ENCODE results near the gene SORCS2. TPM values are rescaled to one million over a fixed set of nuclear protein-coding genes. Genes with fewer than 3 reads are reported as not detected.

The SORCS2 gene
- total RNA-seq, 1 donor from 2014 or later = 13.8 TPM

- no peaks in the 10 kb centered on the region for H3K36me3 ChIP-seq (ENCODE audit: insufficient read depth, low read length)
- TF ChIP-seq EZH2 (IDR thresholded peaks at IDR 0.05; ENCODE audit: insufficient read depth, low read length) (no peak), CTCF (IDR thresholded peaks at IDR 0.05; ENCODE audit: insufficient read depth, low read depth, low read length) (no peak)
- peaks cover 50% of the 10 kb centered on the region for H3K27me3 Mint-ChIP-seq (ENCODE audit: low read depth, unreplicated experiment)
- H3K9ac ChIP-seq (ENCODE audit: low read length) = no peak overlapping the region
- H3K27ac Mint-ChIP-seq (ENCODE audit: unreplicated experiment) = no peak overlapping the region
- FAIRE-seq = no peak
- no peak overlapping the region for H3K27ac ChIP-seq (ENCODE audit: low read depth, low read length)
- DNase-seq (ENCODE audit: low read depth) = no peak
- H3K4me2 ChIP-seq (ENCODE audit: low read length) = no peak overlapping the region
- no peaks in the 10 kb centered on the region for H3K4me1 Mint-ChIP-seq (ENCODE audit: low read depth, unreplicated experiment)
- H2AFZ ChIP-seq (ENCODE audit: low read depth, low read length) = no peak overlapping the region
- no peaks in the 10 kb centered on the region for H3K79me2 ChIP-seq (ENCODE audit: insufficient read depth, low read length)
- peaks cover 4% of the 10 kb centered on the region for H3K9me3 Mint-ChIP-seq (ENCODE audit: unreplicated experiment)
- peaks cover 46% of the 10 kb centered on the region for H4K20me1 ChIP-seq (ENCODE audit: insufficient read depth, low read length)
- no peaks in the 10 kb centered on the region for H3K4me1 ChIP-seq (ENCODE audit: insufficient read depth, low read length)
- H3K36me3 Mint-ChIP-seq (ENCODE audit: low read depth, unreplicated experiment) = peaks cover 12% of the 10 kb centered on the region
- no peaks in the 10 kb centered on the region for H3K9me3 ChIP-seq (ENCODE audit: insufficient read depth, low read depth, low read length)
- no peaks in the 10 kb centered on the region for H3K27me3 ChIP-seq (ENCODE audit: insufficient read depth, low read length)
- H3K4me3 ChIP-seq (ENCODE audit: insufficient read depth, low read depth, low read length) = no peak overlapping the region
- no peak overlapping the region for H3K4me3 Mint-ChIP-seq (ENCODE audit: unreplicated experiment)
Measured at GRCh38 chr4:7420661-7421040, 228.3 kb downstream of the SORCS2 start.

GRCh38 chr4:7421356-7422150 lies 229.2 kb downstream of the SORCS2 start:
- Histone ChIP-seq H3K4me2 (ENCODE audit: low read length) (no peak overlapping the region), H3K36me3 (ENCODE audit: insufficient read depth, low read length) (no peaks in the 10 kb centered on the region), H3K4me3 (ENCODE audit: insufficient read depth, low read depth, low read length) (no peak overlapping the region), H3K27me3 (ENCODE audit: insufficient read depth, low read length) (no peaks in the 10 kb centered on the region), H2AFZ (ENCODE audit: low read depth, low read length) (no peak overlapping the region), H3K4me1 (ENCODE audit: insufficient read depth, low read length) (no peaks in the 10 kb centered on the region), H4K20me1 (ENCODE audit: insufficient read depth, low read length) (peaks cover 43% of the 10 kb centered on the region), H3K27ac (ENCODE audit: low read depth, low read length) (no peak overlapping the region), H3K9ac (ENCODE audit: low read length) (no peak overlapping the region), H3K79me2 (ENCODE audit: insufficient read depth, low read length) (no peaks in the 10 kb centered on the region), H3K9me3 (ENCODE audit: insufficient read depth, low read depth, low read length) (no peaks in the 10 kb centered on the region)
- H3K9me3 Mint-ChIP-seq (ENCODE audit: unreplicated experiment) = peaks cover 4% of the 10 kb centered on the region
- no peaks in the 10 kb centered on the region for H3K4me1 Mint-ChIP-seq (ENCODE audit: low read depth, unreplicated experiment)
- H3K27me3 Mint-ChIP-seq (ENCODE audit: low read depth, unreplicated experiment) = peaks cover 43% of the 10 kb centered on the region
- no peak overlapping the region for H3K27ac Mint-ChIP-seq (ENCODE audit: unreplicated experiment)
- FAIRE-seq = no peak
- TF ChIP-seq EZH2 (IDR thresholded peaks at IDR 0.05; ENCODE audit: insufficient read depth, low read length) (no peak), CTCF (IDR thresholded peaks at IDR 0.05; ENCODE audit: insufficient read depth, low read depth, low read length) (no peak)
- H3K4me3 Mint-ChIP-seq (ENCODE audit: unreplicated experiment) = no peak overlapping the region
- H3K36me3 Mint-ChIP-seq (ENCODE audit: low read depth, unreplicated experiment) = peaks cover 12% of the 10 kb centered on the region
- DNase-seq (ENCODE audit: low read depth) = no peak

All from astrocyte (in vitro differentiated cells and primary cell).